NCI-H1694 treated with DMSO at 0.1 percent for 48 hours (cell line): ENCODE results near the gene TTC28.

Source experiments
- DNase-seq: peaks from one replicate; lab custom pipeline; 2025; lab: John Stamatoyannopoulos, UW

Gene TTC28

DNA sequence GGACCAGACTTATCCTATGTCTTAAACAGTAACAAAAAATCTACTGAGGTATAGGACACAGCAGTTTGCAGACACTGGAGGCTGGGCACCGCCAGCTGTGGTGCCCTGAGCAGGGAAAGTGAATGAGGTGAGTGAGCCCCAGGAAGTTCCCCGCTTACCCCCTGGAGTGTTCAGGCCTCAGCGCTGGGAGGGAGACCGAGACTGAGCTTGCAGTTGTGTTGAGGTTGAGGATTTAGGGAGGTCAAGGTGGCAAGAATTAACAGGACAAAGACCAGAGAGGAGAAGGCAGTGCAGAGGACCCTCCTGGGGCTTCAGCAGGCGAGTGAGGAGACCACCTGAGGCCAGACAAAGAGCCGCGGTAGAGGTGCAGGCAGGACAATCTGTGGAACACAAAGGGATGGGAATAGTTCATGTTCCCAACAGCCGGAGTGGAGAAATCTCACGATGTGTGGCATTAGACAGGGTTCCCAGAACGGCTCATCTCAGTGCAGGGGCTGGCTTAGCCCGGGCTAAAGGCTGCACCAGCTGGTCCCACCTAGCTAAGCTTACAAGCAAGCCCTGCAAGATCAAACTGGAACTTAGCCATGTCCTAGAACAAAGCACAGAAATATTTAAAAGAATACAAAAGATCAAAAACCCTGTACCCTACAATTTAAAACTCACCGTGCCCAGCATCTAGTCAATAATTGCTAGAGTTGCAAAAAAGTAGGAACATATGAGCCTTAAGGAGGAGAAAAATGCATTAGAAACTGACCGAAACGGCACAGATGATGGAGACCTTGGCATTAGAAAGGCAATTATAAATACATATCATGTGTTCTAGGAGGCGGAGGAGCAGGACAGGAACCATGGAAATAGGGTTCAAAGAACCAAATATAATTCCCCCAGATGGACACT lies 713.2 kb downstream of the TTC28 start:
- DNase-seq = peak; percentile 17

- DNase-seq = no peak
Observed at GRCh38 chr22:27962268-27963044, 717.2 kb downstream of the TTC28 start.

DNA sequence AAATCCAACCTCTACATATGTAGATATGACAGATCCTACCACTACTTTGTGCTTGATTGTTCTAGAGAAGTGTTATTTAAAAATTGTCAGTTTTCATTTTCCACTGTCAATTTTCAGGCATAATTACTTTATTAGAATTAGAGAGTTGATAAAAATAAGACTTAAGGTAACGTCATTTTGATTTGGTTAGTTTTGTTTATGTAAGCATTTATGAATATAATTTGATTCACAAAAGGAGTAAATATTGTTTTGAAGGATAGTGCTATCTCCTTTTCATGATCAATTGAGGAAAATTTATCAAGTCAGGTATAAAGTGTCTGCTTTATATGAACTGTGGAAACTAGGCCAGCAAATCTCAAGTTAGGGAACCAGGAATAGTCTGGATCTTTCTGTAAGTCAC lies 718.0 kb downstream of the TTC28 start:
- no peak for DNase-seq

DNA sequence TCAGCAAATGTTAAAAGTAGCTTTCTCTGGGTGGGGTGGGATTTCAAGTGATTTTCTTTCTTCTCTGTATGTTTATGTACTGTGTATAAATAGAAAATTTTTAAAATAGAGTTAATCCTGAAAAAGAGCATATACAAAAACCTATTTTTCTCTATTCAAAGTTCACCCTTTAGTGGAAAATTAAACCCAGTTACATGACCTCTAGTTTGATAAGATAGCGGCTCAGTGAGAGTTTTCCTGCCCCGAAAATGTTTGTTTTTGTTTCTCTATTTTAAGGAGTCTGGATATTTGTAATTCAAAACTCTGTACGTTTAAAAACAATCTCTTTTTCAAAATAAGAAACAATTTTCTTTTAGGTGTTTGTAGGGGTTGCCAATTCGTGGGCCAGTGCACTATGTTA lies 718.5 kb downstream of the TTC28 start:
- DNase-seq = no peak

DNA sequence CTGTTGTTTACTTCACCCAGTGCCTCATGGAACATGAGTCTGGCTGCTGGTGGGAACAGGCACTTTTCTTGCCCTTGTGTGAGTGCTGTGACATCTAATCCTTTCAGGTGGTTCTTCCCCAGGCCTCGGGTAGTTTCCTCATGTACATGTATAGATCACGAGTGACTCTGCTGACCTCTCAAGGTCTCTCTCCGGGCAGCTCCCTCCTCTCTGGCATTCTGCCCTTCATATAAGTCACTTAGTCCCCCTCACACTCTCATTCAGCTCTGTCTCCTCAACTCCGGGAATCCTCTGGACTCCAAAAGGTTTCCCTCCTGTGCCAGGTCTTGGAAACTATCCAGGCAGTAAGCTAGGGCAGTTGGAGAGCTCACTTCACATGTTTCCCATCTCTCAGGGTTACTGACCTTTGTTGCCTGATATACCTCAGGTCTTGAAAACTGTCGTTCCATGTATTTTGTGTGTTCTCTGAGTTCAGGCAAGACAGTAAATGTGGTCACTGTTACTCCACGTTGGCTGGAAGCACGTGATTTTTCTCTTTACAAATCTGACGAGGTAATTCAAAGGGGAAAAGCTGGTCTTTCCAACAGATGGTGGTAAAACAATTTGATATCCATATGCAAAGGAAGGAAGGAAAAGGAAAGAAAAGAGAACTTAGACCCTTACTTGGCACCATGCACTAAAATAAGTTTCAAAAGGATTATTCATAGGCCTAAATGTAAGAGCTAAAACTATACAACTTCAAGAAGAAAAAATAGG lies 720.1 kb downstream of the TTC28 start:
- DNase-seq = no peak

GRCh38 chr22:27952779-27953178 lies 726.9 kb downstream of the TTC28 start:
- DNase-seq = no peak

GRCh38 chr22:27952091-27952490 lies 727.5 kb downstream of the TTC28 start:
- DNase-seq = no peak

DNA sequence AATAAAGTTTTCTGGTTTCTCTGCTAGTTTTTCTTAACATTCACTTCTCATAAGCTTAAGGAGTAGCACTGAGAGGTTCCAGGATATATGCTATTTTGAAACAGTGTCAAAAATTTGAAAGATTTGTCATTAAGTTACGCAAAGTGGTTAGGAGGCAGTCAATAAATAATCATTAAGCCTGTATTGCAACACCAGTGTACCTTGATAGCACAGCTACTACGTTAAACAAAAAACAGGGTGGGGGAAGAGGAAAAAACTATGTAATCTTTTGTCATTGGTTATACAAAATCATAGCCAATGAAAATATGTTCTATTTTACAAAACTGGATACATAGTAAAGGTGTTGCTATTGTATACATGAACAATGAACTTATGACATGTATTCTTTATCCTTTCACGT lies 730.2 kb downstream of the TTC28 start:
- DNase-seq = no peak

DNA sequence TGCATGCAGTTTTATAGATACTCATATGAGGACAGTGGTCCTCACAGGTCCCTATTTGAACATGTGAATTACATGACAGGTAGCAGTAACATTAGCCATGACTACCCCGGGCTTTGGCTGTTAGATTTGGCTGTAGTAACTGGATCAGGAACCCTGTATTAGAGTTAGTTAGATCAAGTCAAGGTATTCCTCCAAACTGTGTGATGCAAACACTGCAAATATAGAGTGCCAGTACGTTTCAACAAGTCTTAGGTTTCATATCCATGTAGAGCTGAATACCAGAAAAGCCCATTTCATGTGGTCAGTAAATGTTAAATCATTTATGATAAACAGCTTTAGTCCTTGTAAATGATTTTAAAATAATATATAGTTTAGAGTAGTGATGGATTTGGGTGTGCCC lies 731.1 kb downstream of the TTC28 start:
- no peak for DNase-seq

- no peak for DNase-seq
Observed at GRCh38 chr22:27947448-27947847, 732.2 kb downstream of the TTC28 start.

DNA sequence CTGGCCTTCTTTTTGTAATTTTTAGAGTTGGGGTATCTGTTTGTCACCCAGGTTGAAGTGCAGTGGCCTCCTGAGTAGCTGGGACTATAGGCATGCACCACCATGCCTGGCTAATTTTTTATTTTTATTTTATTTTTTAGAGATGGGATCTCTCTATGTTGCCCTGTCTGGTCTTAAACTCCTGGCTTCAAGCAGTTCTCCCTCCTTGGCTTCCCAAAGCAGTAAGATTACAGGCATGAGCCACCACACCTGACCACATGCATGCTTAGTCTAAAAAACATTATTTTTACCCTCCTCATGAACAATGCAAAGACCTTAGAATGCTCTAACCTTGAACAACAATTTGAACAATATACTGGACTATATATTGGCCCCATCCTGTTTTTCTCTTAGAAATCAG lies 738.5 kb downstream of the TTC28 start:
- DNase-seq = no peak

GRCh38 chr22:27937453-27937852 lies 742.2 kb downstream of the TTC28 start:
- no peak for DNase-seq

- DNase-seq = no peak
Observed at GRCh38 chr22:27935897-27936296, 743.7 kb downstream of the TTC28 start.

- no peak for DNase-seq
Observed at GRCh38 chr22:27934069-27934468, 745.6 kb downstream of the TTC28 start.

- DNase-seq = no peak
Observed at GRCh38 chr22:27933186-27933983, 746.3 kb downstream of the TTC28 start.

DNA sequence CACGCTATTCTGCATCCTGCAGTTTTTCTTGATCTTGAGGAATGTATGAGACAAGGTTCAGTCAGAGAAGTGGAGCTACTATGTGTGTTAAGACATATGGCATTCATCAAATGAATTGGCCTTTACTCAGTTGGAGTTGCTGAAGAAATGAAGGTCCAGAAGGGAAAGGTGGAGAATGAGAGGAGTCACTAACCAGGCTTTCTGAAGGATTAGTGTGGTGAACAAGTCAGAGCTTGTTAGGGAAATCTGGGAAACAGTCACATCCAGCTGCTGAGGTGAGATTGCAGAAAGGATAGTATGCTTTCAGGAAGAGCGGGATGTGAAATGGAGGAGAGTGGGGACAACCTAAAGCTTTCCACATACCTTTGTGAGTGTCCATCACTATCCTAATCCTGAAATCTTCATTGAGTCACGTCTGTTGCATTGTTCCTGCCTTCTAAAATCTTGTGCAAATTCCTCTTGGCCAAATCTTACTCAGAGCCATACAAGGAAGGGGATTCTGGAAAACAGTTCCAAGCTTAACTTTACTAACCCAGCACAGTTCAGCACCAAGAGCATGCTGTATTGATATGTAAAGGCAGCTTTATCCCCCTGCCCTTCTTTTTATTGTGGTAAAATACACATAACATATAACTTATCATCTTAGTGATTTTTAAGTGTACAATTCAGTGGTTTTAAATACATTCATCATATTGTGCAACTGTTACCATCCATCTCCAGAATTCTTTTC lies 749.1 kb downstream of the TTC28 start:
- DNase-seq = no peak
